ENCODE data around the gene SYCE3. TPM values are rescaled to one million over a fixed set of nuclear protein-coding genes. Genes with fewer than 3 reads are reported as not detected.
A peak's percentile ranks its signal among the peaks of the same experiment; 100 is the strongest.

Gene SYCE3
- total RNA-seq, 1 experiment from 2014 or later: not detected

DNA sequence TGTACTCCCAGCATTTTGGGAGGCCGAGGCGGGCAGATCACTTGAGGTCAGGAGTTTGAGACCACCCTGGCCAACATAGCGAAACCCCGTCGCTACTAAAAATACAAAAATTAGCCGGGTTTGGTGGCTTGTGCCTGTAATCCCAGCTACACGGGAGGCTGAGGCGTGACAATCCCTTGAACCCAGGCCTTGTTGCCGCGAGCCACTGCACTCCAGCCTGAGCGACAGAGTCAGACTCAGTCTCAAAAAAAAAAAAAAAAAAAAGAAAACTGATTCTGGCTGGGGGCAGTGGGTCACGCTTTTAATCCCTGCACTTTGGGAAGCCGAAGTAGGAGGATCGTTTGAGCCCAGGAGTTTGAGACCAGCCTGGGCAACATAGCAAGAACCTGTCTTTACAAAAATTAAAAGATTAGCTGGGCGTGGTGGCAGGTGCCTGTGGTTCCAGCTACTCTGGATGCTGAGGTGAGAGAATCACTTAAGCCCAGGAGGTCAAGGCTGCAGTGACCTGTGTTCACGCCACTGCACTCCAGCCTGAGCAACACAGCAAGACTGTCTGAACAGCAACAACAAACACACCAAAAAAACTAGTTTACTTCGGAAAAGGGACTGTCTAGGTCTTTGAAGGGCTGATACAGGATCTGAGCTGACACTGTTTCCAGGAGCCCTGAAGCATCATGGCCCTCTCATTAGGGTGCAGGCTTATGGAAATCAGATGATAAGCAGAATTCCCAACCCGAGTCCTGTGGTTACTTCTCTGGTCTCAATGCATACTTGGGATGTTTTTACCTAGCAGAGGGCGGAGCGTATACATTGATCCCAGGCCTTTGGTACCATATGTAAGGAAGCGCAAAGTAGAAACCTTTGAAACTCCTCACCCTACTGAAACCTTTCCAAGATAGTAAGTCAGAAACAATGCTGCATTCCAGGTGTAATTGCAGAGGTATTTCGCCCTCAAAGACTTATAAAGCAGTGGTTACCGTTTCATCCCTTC, 21.7 kb upstream of the SYCE3 start:
- Histone ChIP-seq H3K27ac (no peak overlapping the region), H3K4me3 (no peak overlapping the region), H3K9me3 (replicated peaks) (no peaks in the 10 kb centered on the region), H3K36me3 (no peaks in the 10 kb centered on the region), H3K4me1 (peaks cover 2% of the 10 kb centered on the region; the same call in 1 of the 2 replicates), H3K27me3 (no peaks in the 10 kb centered on the region)
- DNase-seq: no peak

DNA sequence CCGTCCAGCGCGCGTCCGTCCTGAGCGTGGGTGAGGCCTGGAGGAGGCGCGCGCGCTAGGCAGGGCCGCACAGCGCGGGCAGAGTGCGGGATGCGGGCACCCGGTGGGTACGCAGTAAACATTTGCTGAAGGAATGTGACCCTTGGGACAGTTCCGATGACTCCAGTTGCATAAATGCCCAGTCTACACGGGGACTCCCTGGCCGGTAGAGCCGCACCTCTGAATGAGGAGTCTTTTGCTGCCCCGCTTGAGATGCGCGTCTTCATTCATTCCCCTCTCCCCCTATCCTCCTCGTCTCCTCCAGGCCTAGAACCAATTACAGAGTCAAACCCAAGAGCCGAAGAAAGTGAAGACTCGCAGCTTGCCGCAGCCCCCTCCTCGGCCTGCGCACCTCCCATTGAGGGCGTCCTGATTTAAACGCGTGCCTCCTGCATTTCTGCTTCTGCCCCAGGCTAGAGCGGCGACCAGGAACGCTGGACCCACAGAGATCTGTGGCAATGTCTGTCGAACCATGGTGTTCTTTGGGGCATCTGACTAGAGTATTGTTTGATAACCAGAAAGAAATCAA, 20.7 kb upstream of the SYCE3 start:
- no peaks in the 10 kb centered on the region for H3K36me3 ChIP-seq
- H3K27me3 ChIP-seq: no peaks in the 10 kb centered on the region
- DNase-seq: no peak
- H3K4me1 ChIP-seq: peaks cover 12% of the 10 kb centered on the region
- H3K4me3 ChIP-seq: peak overlapping the region; percentile 73
- H3K27ac ChIP-seq: peak overlapping the region; percentile 86; the same call in 1 of the 2 replicates
- H3K9me3 ChIP-seq (replicated peaks): no peaks in the 10 kb centered on the region

DNA sequence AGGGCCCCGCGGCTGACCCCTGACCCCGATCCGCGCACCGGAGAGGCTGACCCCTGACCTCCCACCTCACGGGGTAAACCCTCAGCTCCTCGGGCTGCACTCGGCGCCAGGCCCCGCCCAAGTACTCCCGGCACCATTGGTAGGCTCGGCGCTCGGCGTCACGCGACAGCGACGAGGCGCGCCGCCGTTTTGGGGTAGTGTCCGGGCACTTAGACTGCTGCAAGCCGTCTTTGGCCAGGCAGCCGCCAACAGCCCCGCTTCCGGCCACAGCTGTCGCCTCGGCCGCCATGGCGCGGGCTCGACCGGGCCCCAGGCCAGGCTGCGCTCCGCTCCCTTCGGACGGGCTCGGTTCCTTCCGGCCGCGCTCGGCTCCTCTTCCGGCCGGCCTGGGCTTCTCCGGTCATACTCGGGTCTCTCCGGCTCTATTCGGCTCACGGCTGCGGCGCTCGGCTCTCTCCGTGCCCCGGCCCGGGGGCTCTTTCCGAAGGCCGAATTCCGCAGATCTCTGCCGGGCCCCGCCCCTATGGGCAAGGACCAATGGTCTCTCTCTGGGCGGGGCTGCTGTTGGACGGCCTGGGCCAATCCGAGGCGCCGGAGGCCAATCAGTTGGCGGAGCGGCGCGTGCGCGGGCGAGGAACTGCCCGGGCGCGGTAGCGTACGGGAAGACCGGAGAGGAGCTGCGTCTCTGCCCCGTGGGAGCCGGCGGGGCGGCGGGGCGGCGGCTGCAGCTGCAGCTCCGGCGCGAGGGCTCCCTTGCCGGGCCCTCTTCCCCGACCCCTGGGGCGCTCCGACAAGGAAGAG, 20.0 kb upstream of the SYCE3 start, which contains the start of gene CHKB:
CHKB (minus strand) TSS at position 357 of the 801 bp plus-strand sequence; CDS start at position 289, 68 bp downstream.
- Histone ChIP-seq H3K27ac (peak within 1 kb of the TSS; percentile 86), H3K27me3 (no peaks in the 10 kb centered on the region), H3K36me3 (no peaks in the 10 kb centered on the region), H3K4me3 (peak within 1 kb of the TSS; percentile 73), H3K4me1 (peaks cover 13% of the 10 kb centered on the region), H3K9me3 (replicated peaks) (no peaks in the 10 kb centered on the region)
- DNase-seq: peak; percentile 100

DNA sequence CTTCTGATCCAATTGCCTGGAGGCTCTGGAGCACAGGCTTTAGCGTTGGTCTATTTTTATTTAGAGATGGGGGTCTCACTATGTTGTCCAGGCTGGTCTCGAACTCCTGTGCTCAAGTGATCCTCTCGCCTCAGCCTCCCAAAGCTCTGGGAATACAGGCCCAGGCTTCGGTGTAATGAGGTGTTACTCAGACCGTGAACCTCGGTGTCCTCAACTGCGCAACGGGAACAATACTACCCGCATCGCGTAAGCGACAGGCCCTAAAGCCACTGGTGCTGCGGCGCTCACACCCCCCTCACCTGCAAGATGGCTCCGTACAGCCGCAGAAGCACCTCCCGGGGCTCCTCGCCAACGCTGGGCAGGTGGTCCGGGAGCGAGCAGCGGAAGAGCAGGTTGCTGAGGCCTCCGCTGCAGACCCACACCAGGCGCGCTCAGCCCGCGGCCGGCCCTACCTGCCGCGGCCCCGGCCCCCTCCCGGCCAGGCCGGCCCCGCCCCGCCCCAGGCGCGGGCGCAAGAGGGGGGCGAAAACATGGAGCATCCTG, 19.3 kb upstream of the SYCE3 start:
- H3K36me3 ChIP-seq: no peaks in the 10 kb centered on the region
- no peaks in the 10 kb centered on the region for H3K9me3 ChIP-seq (replicated peaks)
- H3K4me3 ChIP-seq: peak overlapping the region; percentile 73
- DNase-seq: no peak
- peak overlapping the region; percentile 86 for H3K27ac ChIP-seq
- peaks cover 13% of the 10 kb centered on the region for H3K4me1 ChIP-seq
- H3K27me3 ChIP-seq: no peaks in the 10 kb centered on the region

DNA sequence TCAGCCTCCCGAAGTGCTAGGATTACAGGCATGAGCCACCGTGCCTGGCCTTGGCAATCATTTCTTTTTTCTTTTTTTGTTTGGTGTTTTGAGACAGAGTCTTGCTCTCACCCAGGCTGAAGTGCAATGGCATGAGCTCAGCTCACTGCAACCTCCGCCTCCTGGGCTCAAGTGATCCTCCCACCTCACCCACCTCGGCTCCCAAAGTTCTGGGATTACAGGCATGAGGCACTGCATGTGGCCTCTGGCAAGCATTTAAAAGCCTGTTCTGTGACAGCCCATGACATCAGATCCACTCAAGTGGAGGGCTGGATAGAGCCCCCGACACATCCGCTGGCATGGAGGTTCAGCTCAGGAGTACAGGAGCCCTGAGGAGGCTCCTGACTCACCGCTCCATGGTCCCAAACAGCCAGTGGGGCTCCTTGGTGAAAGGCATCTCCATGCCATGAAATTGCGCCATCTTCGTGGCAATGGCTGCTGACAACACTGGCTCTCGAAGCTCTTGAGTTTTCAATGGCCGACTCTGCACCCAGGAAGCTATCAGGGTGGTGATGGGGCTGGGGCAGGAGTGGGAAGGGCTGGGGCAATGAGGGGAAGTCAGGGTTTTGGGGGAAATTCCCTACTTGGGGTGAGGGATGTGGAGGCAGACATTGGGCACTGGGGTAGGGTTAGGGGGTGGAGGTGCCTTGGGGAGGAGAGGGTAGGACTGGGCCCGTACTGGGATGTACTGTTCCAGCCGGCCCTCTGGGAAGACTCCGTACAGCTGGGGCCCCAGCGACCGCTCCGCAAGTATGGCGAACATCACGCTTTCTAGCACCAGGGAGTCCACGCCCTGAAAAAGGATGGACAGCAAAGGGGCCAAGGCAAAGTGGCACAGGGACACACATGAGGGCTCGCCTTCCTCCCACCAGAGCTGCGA, 18.6 kb upstream of the SYCE3 start:
- Histone ChIP-seq H3K4me1 (peaks cover 13% of the 10 kb centered on the region), H3K36me3 (no peaks in the 10 kb centered on the region), H3K27ac (no peak overlapping the region), H3K9me3 (replicated peaks) (no peaks in the 10 kb centered on the region), H3K4me3 (peak overlapping the region; percentile 73), H3K27me3 (no peaks in the 10 kb centered on the region)
- no peak for DNase-seq

DNA sequence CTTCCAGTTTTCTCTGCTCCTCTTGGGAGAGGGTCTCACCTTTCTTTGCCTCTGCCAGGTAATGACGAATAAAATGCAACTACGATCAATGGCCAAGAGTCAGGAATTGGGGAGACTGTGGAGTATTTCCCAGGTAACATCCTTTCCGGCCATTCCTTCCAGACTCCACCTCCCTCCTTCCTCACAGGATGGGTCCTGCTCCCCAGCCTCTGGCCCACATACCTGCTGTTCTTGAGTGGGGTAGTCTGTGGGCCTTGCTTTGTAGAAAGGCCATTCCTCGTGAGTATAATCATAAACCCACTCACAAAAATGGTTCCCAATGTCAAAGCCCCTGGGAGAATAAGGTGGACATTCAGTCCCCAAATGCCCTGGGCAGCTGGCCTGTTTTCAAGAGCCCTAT, 17.0 kb upstream of the SYCE3 start:
- H3K4me1 ChIP-seq: peaks cover 13% of the 10 kb centered on the region
- H3K4me3 ChIP-seq: no peak overlapping the region
- H3K36me3 ChIP-seq: no peaks in the 10 kb centered on the region
- H3K9me3 ChIP-seq (replicated peaks): no peaks in the 10 kb centered on the region
- no peaks in the 10 kb centered on the region for H3K27me3 ChIP-seq
- no peak overlapping the region for H3K27ac ChIP-seq
- no peak for DNase-seq

DNA sequence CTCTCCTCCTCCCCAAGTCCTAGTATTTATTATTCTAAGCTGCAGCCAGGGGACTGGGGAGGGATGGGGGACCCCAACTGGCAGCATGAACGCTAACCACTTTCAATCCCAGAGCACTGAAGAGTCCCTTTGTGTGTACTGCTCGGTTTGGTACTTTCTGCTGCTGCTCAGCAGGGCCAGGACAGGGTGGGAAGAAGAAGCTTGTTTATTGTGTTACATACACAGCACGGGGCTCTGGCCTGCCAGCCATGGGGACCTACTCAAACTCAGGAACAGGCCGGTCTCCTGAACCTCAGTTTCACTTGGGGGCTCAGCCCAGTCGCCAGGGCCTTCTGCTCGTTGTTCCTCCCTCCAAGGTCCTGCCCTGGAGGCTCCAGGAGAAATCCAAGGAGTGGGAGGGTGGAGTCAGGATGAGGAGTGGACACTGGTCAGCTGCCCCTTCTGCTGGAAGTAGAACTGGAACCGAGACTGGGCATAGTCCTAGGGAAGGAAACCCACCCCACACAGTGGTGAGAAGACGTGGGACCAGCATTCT, 16.1 kb upstream of the SYCE3 start:
- Histone ChIP-seq H3K9me3 (replicated peaks) (no peaks in the 10 kb centered on the region), H3K27me3 (no peaks in the 10 kb centered on the region), H3K4me3 (no peak overlapping the region), H3K27ac (no peak overlapping the region), H3K4me1 (peaks cover 13% of the 10 kb centered on the region), H3K36me3 (no peaks in the 10 kb centered on the region)
- no peak for DNase-seq

DNA sequence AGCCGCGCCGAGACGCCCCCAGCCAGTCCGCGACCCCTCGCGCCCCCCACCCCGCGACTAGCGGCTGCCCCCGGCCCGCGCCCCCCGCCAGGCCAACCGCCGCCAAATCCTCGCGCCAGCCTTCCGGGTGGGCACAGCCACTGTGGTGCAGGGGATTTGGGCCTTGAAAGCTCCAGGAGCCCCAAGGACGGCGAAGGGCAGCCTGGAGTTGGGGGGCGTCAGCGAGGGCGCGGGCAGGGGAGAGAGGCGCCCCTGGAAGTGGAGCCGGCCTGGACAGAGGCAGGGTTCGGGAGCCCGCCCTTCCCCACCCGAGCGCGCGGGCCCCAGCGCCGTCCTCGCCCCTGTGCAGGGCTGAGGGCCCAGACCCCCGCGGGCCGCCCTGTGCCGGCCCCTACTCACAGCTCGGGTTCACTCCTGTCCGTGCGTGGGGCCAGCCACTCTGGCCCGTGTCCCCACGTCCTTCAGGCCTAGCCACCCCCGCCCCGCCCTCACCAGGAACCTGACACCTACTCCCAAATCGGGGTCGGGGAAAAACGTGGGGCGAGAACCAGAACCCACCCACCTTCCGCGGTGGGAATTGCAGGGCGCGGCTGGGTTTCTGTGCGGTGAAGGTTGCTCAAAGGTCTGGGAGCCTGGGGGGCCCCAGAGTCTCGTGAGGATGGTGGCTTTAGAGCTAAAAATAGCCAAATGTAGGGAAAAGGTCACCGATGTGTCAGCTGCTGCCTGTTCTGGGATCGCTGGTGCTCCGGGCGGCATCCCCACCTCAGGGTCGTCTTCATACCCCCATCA, 15.5 kb upstream of the SYCE3 start, which contains the start of gene CPT1B:
CPT1B (minus strand) TSS at position 441 of the 789 bp plus-strand sequence. CDS start 512 bp downstream, outside the sequence.
- DNase-seq: peak in 1 of 2 experiments; percentile 50

DNA sequence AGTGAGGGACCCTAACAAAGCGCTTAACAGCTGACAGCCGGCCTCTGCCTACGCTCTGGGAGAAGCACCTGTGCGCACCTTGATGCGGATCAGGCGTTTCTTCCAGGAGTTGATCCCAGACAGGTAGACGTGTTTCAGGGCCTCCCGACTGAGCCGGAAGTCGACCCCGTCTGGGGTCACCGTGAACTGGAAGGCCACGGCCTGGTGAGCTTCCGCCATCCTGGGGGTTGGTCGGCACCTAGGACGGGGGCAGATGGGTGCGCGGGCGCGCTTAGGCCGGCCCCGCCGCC, 14.9 kb upstream of the SYCE3 start:
- H3K4me3 ChIP-seq: no peak overlapping the region
- H3K27me3 ChIP-seq: no peaks in the 10 kb centered on the region
- peaks cover 11% of the 10 kb centered on the region for H3K4me1 ChIP-seq
- H3K9me3 ChIP-seq (replicated peaks): no peaks in the 10 kb centered on the region
- no peaks in the 10 kb centered on the region for H3K36me3 ChIP-seq
- no peak for DNase-seq
- H3K27ac ChIP-seq: no peak overlapping the region

More for the DNA sequence above, 15.5 kb upstream of the SYCE3 start, which contains the start of gene CPT1B:
- Histone ChIP-seq H3K4me3 (no peak within 1 kb of the TSS), H3K27me3 (no peaks in the 10 kb centered on the region), H3K36me3 (no peaks in the 10 kb centered on the region), H3K4me1 (peaks cover 11% of the 10 kb centered on the region), H3K9me3 (replicated peaks) (no peaks in the 10 kb centered on the region), H3K27ac (no peak within 1 kb of the TSS)

DNA sequence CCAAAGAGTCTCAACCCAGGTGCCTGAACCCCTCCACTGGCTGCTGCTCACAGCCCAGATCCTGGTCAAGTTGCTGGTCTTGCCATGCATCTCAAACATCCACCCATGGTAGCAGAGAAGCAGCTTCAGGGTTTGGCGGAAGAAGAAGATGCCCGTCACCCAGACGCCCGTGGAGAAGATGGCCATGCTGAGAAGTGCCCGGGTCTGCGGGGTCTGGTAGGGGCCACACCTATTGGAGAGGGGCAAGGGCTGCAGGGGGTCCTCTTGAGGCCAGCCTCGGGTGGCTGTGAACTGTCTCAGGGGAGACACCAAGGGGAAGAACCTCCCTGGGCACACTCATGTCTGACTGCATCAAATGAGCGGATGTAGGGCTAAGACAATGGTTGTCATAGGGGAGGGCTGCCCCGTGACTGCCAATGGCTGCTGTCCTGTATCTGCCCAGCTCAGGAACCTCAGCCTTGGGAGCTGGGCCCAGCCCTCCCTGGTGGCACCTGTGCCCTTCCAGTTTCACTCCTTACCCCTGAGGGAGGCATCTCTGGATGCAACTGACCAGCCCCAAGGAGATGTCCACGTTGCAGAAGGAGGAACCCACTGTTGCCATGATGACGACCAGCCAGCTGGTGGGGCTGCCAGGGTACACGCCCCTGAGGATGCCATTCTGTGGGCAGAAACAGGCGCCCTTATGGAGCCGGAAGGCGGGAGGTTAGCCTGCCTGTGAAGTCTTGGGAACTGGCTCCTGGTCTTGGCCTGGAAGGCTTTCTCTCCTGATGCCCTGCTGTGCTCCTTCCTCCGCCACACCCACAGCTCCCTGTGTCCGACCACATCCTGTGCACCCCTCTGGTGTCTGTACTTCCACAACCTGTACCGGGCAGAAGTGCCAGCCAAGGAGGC, 14.3 kb upstream of the SYCE3 start:
- H3K9me3 ChIP-seq (replicated peaks): no peaks in the 10 kb centered on the region
- no peak overlapping the region for H3K4me3 ChIP-seq
- DNase-seq: no peak
- peaks cover 11% of the 10 kb centered on the region for H3K4me1 ChIP-seq
- no peaks in the 10 kb centered on the region for H3K27me3 ChIP-seq
- no peak overlapping the region for H3K27ac ChIP-seq
- H3K36me3 ChIP-seq: no peaks in the 10 kb centered on the region

DNA sequence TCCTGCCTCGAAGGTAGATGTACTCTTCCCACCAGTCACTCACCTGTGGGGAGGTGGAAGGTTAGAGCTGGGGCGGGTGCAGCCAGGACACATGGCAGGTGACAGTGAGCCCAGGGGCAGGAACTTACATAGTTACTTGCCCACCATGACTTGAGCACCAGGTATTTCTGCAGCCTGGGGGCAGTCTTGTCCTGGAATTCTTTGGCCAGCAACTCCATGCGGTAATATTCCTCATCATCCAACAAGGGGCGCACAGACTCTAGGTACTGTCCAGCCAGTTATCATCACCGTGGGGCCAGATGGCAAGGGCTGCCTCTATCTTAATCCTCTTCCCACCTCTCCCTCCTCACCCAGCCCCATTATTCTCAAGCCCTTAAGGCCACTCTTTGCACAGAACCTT, 13.4 kb upstream of the SYCE3 start:
- no peaks in the 10 kb centered on the region for H3K36me3 ChIP-seq
- H3K9me3 ChIP-seq (replicated peaks): no peaks in the 10 kb centered on the region
- H3K4me3 ChIP-seq: no peak overlapping the region
- peaks cover 11% of the 10 kb centered on the region for H3K4me1 ChIP-seq
- no peaks in the 10 kb centered on the region for H3K27me3 ChIP-seq
- no peak overlapping the region for H3K27ac ChIP-seq
- peak; percentile 72 to 79 for DNase-seq

DNA sequence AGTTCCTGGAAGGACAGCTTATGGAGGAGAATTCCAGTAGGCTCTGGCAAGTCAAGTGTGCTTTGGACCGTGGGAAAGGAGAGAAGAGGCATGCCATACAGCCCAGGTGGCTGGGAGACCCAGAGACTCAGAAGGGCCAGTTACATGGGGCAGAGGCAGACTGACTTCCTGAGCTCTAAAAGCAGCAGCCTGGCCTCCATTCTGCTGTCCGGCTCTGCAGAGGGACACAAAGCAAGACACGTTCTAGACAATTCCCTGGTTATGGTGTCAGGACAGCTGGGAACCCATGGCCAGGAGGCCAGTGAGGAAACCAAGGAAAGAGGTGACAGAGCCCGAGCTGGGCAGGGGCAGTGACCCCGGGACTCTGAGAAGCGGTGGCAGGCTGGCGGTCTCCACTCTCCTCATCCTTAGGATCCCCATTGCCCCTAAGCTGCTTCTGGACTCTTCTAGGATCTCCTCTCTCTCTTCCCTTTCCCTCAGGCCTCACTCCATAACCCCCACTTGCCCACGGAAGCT, 12.8 kb upstream of the SYCE3 start:
- H3K9me3 ChIP-seq (replicated peaks): no peaks in the 10 kb centered on the region
- H3K27me3 ChIP-seq: no peaks in the 10 kb centered on the region
- DNase-seq: no peak
- no peak overlapping the region for H3K27ac ChIP-seq
- no peak overlapping the region for H3K4me3 ChIP-seq
- no peaks in the 10 kb centered on the region for H3K36me3 ChIP-seq
- peaks cover 11% of the 10 kb centered on the region for H3K4me1 ChIP-seq

Measured in SJCRH30 (cell line).